ENCODE results near the gene WDR45B.

DNA sequence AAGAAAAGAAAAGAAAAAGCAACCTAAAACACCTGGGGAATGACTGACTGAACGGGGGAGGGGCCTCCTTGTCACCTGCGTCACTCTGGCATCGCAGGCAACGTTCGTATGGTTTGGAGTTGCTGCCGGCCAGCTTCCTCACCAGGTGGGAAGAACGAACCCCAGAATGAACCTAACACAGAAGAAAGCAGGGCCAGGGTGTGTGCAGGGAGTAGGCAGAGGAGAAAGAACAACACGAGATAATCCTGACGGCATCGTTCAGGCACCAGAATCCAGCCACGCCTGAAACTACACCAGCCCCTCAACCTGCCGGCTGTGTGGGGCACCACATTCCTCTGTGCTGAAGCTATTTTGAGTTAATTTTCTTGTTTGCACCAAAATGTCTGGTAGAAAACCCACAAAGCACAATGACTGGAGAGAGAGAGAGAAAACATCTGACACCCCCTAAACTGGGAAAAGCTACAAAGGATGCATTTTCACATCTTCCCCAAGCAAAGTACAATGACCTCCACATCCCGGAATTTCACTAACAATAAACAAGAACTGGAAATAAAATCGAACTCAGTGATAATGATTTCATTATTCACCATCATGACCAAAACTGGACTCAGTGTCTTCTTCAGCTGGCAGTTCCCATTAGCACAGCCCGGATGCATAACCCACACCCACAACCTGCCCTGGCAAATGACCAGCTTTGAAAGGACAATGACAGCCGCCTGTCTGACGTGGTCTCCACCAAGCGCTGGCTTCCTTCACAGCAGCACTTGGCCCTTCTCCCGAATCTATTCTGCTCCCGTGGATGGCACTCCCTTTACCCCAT lies 26.6 kb upstream of the WDR45B start:
- TF ChIP-seq, protein P1, sequence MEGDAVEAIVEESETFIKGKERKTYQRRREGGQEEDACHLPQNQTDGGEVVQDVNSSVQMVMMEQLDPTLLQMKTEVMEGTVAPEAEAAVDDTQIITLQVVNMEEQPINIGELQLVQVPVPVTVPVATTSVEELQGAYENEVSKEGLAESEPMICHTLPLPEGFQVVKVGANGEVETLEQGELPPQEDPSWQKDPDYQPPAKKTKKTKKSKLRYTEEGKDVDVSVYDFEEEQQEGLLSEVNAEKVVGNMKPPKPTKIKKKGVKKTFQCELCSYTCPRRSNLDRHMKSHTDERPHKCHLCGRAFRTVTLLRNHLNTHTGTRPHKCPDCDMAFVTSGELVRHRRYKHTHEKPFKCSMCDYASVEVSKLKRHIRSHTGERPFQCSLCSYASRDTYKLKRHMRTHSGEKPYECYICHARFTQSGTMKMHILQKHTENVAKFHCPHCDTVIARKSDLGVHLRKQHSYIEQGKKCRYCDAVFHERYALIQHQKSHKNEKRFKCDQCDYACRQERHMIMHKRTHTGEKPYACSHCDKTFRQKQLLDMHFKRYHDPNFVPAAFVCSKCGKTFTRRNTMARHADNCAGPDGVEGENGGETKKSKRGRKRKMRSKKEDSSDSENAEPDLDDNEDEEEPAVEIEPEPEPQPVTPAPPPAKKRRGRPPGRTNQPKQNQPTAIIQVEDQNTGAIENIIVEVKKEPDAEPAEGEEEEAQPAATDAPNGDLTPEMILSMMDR (IDR thresholded peaks at IDR 0.05; ENCODE audit: low read length) = no peak
- TF ChIP-seq EZH2 (IDR thresholded peaks at IDR 0.05; ENCODE audit: borderline replicate concordance, low read length) = no peak

Measured in OCI-LY1 (cell line).